Measurements from ENCODE around the gene CDKAL1.

DNA sequence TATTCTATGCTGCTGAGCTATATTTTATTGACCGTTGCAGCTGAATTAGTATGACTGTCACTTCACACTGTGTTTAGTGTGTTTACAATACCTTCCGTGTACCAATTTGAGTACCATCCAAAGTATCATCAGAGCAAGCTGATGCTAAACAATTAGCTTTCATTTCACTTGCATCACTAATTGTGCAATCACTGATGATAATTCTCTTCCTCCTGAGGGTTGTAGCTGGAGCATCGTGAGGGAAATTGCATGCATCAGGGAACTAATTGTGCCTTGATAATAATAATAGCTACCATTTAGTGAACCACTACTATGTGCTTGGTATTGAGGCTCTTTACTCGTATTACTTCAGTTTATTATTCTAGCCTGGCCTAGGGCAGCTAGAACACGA, 674.5 kb downstream of the CDKAL1 start:
- TF ChIP-seq POLR2AphosphoS5 (IDR thresholded peaks at IDR 0.05; ENCODE audit: low read length) (no peak), SIN3A (IDR thresholded peaks at IDR 0.05; ENCODE audit: low read depth, low read length) (no peak), JUND (IDR thresholded peaks at IDR 0.05; ENCODE audit: low read depth, low read length) (no peak), NR2C1 (IDR thresholded peaks at IDR 0.05) (no peak), RFX5 (IDR thresholded peaks at IDR 0.05; ENCODE audit: low read depth, low read length) (no peak), ASH2L (IDR thresholded peaks at IDR 0.05; ENCODE audit: borderline replicate concordance, low read depth) (no peak), CBFB (IDR thresholded peaks at IDR 0.05; ENCODE audit: low read depth) (no peak), POLR2AphosphoS2 (IDR thresholded peaks at IDR 0.05; ENCODE audit: low read depth, low read length) (no peak), MEF2A (IDR thresholded peaks at IDR 0.05; ENCODE audit: insufficient read depth, low read depth, low read length) (no peak), RAD21 (IDR thresholded peaks at IDR 0.05; ENCODE audit: insufficient read depth, low read depth, low read length) (no peak), POLR2A (IDR thresholded peaks at IDR 0.05; ENCODE audit: low read depth, low read length) (no peak)
- TF ChIP-seq, protein P1, sequence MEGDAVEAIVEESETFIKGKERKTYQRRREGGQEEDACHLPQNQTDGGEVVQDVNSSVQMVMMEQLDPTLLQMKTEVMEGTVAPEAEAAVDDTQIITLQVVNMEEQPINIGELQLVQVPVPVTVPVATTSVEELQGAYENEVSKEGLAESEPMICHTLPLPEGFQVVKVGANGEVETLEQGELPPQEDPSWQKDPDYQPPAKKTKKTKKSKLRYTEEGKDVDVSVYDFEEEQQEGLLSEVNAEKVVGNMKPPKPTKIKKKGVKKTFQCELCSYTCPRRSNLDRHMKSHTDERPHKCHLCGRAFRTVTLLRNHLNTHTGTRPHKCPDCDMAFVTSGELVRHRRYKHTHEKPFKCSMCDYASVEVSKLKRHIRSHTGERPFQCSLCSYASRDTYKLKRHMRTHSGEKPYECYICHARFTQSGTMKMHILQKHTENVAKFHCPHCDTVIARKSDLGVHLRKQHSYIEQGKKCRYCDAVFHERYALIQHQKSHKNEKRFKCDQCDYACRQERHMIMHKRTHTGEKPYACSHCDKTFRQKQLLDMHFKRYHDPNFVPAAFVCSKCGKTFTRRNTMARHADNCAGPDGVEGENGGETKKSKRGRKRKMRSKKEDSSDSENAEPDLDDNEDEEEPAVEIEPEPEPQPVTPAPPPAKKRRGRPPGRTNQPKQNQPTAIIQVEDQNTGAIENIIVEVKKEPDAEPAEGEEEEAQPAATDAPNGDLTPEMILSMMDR (IDR thresholded peaks at IDR 0.05 in 2 of 3, conservative IDR thresholded peaks at IDR 0.05 in 1 of 3; ENCODE audit: control insufficient read depth in 2 of 3, extremely low read depth in 1 of 3, insufficient read depth in 1 of 3, low read depth in 3 of 3, low read length in 3 of 3) = no peak
